Measurements from ENCODE around the gene TRIP12.

DNA sequence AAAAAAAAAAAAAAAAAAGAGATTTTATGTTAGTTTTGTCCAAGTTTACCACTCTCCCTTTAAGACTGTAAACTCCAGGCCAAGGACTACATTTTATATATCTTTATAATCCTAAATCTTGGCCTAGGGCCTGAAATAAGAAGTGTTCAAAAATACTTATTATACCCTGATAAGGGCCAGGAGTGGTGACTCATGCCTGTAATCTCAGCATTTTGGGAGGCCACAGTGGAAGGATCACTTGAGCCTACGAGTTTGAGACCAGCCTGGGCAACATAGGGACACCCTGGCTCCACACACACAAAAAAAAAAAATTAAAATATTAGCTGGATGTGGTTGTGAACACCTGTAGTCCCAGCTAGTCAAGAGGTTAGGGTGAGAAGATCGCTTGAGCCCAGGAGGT, 12.7 kb downstream of the TRIP12 start:
- no peak for TF ChIP-seq POLR2A (IDR thresholded peaks at IDR 0.05; ENCODE audit: low read length)
- no peak for TF ChIP-seq GATA1 (IDR thresholded peaks at IDR 0.05; ENCODE audit: low read depth, low read length)
